Stimulated activated CD8-positive, alpha-beta memory T cell treated with anti-CD3 and anti-CD28 coated beads, Interleukin-7, amount 100 ng/mL, for 4 hours (primary cell): ENCODE results near the gene NFASC.
A peak's percentile ranks its signal among the peaks of the same experiment; 100 is the strongest.

Source experiments
- DNase-seq, 2 donors: peaks; one replicate each; pipeline ENCODE4 v3.0.0-alpha.2; 2020; ENCODE audit warnings: low read depth in 2 of 2

Gene NFASC

DNA sequence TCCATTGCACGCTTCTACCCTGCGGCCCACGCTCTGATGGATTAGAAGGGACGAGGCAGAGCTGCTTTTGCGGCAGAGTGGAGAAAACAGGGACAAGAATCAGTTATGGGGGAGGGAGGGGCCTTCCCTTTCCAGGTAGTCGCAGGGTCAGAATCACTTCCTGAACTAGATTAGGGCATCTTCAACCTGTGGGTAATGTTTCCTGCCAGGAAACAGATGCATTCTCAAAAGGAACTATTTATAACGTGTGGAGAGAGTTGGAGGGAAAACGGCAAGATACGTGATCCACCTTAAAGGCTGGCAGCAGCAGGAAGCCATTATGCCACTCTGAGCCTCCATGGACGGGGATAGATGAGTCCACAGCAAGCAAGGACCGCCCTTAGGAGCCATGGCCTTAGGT, 112.5 kb downstream of the NFASC start:
- DNase-seq = no peak

DNA sequence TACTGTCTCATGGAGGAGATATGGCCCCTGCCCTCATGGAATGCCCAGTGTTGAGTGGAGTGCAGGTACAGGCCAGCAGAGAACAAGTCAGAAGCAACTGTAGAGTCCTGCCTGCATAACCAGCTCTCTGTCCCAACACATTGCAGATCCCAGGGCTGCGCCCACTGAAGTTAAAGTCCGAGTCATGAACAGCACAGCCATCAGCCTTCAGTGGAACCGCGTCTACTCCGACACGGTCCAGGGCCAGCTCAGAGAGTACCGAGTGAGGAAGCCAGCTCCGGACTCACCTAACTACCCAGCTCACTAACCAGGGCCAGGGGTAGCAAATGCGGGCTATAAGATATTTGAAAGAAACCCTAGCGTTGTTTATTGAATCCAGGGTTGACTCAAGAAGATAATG, 113.2 kb downstream of the NFASC start:
- DNase-seq = no peak

DNA sequence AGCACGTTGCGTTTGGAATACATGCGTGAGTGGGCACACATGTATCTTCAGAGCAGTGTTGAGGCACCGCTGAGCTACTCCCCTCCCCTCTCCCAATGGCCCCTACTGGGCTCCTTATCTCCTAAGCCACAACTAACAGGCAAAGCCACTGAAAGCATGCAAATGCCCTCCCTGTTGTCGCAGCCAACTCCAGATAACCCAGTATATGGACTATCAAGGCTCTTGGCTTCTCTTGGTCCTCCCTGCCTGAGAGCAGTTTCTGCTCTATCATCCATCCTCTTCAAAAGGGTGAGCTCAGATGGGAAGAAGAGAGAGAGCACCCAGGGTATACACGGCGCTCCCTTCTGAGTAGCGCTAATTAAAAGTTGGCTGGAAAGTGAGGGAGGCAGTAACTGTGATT, 113.8 kb downstream of the NFASC start:
- DNase-seq = no peak

DNA sequence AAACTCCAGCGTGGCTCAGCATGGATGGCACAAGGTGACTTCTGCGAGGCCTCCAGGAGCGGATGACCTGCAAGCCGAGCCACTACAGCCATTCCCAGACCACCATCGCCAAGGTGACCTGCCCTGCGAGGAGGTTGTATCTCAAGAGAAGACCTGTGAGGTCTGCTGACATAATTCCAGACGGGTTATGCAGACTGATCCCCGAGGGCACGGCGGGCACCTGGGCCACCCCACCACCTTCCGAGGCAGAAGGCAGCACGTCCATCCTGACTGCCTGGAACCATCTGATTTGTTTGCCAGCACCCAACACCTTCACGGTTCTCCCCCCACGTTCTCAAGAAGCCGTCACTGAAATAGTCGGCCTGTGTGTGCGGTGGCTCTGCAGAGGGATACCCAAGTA, 115.5 kb downstream of the NFASC start:
- DNase-seq = no peak

DNA sequence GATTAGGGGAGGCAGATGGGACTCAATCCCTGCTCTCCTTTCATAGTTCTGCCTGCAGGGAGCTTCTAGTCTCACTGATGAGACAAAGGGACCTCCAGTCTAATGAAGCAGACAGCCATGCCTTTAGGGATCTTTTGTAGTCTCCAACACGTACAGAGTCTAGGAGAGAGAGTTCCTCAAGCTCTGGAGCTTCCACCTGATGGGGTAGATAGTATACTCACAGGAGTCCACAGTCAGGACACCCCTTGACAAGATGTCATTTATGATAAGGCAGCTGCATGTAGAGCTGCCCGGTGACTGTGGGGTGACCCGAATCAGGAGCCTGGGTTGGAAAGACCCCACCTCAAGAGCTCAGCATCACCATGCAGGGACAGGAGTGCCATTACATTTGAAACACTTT, 117.0 kb downstream of the NFASC start:
- no peak for DNase-seq

DNA sequence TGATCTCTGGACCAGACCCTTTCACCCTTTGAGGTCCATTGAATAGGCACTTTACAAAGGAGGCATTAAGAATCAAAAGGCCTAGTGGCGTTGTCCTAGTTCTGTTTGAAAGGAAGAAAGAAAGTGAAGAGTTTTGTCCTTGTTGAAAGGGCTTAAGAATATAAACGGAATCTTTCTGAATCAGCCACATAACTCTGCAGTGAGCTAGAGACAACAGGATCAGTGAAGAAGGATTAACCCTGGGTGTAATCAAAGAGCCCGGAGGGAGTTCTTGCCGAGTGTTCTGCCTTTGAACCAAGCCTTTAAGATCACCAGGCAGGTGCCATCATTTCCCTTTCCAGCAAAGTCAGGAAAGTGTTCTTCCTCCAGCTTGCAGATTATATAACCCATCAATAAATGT, 117.5 kb downstream of the NFASC start:
- DNase-seq = no peak

DNA sequence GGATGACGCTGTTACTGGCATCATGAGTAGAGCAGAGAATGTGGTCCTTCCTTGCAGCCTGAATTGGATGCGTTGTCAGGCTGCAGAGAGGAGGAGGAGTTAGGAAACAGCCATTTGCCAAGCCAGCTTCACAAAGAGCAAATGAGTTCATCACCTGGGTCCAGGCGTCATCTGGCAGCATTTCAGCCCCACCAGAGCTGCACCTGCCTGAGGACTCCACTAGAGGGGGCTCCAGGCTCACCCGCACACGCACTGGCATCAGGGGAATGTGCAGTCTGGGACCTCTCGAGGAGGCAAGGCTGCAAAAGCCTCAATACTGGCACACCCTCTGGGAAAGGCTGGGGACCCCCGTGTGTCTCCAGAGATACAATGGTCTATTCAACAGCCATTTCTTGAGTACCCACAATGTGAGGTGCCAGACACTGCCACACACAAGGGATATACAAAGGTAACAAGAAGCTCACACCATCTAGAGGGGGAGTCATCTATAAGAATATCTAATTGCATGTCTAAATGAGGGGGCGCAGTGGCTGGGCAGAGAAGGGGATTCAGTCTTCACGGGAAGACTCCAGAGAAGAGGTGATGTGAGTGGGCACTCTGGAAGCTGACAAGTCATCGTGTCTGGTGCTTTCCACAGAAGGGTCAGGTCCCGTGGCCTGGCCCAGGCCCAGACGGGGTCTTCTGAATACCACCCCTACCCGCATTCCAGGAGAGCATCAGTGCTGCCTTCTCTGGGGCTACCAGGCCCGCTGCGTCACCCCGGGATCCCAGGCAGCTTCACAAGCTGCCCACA, 118.8 kb downstream of the NFASC start:
- peak in 1 of 2 donors; percentile 7 for DNase-seq

DNA sequence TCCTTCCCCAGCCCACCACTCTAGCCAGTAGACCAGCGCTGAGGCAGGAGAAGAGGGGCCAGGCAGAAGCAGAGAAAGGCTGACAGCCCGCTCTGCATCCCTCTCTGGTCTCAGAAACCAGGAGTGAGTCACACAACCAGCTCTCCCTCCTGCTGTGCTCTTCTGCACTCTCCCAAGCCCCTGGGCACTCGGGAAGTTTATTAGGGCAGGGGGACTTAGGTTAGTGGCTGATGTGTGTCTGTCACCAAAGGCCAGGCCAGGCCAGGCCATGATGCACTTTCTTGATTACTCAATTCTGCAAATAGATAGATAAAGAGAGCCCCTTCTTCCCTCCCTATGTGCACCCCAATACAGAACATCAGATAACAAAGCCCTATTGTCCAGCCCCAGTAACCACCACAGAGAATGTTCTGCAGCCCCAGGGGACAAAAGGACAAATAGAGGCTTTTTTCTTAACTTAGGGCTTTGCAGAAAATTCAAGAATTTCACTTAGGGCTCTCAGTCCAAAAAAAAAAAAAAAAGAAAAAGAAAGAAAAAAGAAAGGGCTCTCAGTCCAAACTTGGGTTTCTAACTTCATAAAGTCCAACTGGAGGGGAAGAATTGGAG, 119.5 kb downstream of the NFASC start:
- DNase-seq = no peak

DNA sequence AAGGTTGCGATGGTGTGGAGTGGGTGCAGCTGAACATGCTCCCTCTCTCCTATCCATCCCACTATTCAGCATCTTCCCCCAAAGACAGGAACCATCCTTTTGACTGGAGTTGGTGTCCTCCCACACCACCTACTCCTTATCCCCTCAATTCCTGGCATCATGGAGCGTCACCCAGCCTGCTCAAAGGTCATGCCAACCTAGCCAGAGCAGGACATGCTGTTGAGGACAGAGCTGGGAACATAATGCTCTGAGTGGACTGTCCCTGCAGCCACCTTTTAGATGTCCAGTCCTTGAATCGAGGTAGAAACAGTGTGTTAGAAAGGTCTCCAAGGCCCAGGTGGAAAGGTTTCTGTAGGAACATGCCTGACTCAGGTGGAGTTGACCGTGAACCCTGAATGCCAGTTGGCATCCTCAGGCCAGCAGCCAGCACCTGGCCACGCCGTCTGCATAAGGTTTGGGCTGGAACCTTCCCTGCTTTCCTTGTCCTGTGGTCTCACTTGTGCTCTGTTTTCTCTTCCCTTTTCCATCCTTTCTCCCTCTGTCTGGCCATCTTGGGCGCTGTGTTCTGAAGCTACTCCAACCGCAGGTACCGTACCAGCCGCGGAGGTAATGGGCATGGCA, 120.2 kb downstream of the NFASC start:
- no peak for DNase-seq

DNA sequence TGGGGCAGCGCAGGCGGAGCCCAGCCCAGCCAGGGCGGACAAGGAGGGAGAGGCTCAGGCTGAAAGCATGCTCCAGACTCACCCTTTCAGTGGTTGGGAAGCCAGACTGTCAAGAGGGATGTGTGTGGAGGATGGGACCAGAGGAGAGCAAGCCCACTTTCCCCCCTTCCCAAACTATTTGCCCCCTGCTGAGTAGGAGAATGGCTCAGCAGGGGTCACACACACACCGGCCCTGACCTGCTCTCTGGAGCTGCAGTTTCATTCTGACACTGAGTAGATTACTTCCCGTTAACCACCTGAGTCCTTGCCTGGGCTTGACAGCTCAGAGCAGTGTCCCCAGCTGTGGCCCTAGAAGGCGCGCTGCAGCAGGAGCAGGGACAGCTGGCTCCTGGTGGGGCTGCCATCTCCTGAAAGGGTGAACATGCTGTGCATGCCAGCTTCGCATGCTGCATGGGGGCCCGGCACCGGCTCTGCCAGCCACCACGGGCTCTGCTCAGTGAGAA, 120.7 kb downstream of the NFASC start:
- no peak for DNase-seq

DNA sequence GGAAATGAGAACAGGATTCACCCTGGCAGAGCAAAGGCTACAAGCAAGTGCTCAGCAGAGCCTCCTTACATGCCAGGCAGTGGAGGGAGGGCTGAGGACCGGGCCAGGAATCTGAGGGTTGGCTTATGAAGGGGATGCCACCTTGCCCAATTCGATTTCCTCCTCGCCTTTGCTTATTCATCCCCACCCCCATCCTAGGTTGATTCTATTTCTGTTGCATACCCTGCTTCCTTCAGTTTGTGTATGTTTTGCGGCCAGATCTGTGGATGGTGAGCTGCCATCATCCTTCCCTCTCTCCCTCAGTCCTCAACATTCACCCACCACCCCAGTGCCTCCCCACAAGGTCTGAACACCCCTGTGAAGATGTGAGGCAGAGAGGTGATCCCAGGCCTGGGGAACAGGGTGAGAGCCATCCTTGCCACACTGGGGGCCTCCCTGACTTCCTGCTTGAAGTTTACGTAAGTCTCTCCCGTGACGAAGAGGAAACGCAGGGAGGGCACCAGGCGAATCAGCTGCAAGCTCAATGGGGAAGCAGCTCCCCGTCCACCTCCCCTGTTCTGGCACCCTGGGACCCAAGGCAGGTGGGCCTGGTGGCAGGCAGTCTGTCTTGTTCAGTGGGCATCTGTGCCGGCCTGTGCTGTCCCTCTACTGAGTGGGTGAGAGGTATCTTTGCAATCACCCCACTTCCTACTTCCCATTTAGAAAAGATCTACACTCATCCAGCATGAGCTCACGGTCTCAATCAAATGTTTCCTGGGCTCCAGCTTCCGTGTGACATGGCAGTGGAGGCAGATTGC, 121.7 kb downstream of the NFASC start:
- no peak for DNase-seq

DNA sequence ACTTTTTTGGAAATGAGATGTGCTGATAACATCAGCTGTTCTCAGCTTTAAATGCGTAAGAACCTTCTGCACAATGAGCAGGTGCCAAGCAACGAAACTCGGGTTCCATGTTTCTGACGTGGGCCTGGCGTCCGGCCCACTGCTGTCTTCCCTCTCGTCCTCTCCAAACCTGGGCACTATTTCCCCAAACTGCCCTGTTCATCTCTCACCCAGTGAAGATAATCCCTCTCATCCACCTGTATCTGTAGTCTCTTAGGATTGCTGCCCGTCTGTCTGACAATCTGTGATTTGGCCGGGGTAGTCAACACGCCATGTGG, 122.3 kb downstream of the NFASC start:
- DNase-seq = no peak

DNA sequence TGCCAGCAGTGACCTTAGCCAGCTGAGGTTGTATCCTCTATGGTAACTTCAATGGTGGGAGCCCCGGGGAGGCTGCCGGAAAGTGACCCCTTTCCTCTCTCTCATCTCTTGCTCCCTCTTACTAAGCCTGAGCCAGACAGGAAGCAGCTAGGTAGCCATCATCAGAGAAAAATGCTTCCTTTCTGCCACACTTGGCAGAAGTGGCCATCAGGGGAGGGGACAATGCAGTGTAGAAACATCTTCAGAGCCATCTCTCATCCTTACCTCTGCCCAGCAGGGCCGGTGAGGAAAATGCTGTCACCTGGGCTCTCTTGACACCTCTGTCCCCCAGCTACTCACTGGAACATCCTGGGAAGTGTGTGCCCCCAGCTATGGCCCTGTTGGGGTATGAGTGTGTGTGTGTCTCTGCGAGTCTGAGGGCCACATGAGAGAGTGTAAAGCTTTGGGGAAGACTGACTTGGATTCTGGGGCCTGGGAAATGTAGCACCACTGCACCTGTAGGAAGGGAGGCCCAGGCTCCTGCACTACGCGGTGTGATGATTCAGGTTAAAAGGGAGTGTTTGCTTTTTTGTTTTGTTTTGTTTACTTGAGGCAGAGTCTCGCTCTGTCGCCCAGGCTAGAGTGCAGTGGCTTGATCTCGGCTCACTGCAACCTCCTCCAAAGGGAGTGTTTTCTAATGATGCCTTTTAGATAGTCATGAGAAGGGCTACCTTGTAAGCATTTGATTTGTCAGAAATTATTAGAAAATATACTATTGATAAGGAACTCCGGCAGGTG, 123.6 kb downstream of the NFASC start:
- DNase-seq = no peak

DNA sequence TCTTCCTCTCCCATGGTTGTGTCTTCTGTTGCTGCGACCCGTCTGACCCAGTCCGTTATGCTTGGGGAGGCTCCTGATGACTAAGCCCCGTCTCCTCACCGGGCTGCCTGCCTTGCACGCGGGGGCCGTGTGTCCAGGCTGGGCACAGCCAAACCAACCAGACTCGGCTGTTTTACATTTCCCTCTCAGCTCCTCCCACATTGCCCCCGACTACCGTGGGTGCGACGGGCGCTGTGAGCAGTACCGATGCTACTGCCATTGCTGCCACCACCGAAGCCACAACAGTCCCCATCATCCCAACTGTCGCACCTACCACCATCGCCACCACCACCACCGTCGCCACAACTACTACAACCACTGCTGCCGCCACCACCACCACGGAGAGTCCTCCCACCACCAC, 126.3 kb downstream of the NFASC start:
- DNase-seq = no peak

DNA sequence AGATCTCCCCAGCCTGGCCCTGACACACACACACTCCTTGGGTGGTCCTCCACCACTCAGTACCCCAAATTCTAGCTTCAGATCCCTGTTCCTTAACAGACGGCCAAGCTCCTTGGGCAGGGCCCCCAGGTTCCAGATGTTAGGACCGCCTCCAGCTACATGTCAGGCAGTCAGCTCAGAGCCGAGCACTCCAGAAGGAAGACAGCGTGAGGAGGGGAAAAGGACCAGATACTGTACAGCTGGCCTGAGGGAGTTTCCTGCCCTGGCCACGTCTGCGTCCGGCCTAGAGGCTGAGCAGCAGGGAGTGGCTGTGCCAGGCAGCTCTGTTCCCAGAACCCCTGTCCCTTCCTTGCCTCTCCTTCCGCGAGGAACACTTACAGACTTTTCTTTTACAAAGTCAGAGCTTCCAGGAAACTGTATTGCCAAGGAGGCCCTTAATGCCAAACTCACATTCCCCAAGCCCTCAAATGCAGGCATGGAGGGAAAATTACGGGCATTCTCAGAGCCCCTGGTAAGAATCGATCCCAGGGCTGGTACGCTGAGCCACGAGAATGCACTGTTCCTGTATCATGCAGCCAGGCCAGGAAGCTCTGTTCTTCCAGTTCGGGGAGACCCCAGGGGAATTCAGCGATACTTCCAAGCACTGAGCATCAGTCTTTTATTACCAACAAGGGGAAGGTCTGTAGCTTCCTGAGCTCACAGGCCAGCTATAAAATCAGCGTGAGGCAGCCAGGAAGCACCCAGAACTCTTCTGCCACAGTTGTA, 127.1 kb downstream of the NFASC start:
- no peak for DNase-seq

DNA sequence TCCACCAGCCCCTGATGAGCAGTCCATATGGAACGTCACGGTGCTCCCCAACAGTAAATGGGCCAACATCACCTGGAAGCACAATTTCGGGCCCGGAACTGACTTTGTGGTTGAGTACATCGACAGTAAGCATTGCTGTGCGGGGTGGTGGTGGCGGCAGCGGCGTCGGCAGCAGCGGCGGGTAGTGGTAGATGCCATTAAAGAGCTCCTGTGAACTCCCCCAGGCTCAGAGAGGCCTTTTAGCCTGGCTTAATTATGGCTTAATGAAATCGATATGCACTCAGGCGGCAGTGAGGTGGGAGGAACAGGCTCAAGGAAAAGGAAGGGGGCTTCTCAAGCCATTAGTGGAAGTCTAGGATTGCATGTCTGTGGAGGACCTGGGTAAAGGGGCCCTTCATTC, 130.5 kb downstream of the NFASC start:
- no peak for DNase-seq

DNA sequence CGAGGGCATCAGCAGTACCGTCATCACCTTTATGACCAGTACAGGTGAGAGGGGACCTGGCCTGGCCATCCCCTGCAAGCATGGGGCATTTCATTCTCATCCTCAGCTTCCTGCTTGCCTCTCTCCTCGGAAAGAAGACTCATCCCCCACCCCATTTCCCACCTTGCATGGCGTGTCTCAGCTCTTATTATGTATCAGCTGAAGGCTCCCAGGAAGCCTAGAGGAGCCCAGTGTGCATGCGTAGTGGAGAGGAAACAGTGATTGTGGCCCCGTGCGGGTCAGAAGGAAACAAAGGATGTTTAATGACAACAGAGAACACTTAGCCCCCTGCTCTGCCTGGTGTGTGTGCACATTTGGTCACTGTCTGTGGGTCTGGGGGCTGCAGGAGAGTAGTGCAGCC, 132.0 kb downstream of the NFASC start:
- no peak for DNase-seq

DNA sequence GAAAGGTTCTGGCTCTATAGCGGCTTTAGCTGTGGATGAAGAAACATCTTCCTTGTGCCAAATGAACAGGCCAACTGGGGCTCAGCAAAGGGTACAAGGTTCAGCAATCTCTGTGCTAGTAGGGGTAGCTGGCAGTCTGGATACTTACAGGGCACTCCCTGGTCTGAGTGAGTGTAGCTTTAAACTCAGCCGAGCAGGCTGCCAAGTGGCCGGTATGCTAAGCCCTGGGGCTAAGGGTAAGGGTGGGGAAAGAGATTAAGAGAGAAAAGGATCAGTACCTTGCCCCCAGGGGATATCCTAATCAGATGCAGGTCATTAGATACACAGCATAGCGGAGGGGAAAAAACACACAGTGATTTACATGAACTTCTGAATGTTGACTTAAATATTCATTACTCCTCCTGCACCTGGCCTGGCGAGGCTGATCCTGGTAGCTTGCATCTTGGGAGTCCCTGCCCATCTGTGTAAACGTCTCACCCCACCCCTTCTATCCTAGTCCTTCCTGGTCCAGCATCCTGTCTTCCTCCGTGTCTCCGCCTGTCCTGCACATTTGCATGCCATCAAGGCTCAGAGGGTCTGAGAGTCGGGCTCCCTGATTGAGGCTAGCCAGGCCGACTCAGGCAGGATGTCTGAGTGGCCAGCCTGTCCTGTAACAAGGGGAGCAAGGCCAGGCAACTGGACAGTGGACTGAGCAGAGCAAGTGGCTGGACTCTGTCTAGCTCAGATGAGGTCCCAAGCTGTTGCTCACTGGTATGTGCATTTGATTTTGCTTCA, 132.9 kb downstream of the NFASC start:
- DNase-seq = no peak

DNA sequence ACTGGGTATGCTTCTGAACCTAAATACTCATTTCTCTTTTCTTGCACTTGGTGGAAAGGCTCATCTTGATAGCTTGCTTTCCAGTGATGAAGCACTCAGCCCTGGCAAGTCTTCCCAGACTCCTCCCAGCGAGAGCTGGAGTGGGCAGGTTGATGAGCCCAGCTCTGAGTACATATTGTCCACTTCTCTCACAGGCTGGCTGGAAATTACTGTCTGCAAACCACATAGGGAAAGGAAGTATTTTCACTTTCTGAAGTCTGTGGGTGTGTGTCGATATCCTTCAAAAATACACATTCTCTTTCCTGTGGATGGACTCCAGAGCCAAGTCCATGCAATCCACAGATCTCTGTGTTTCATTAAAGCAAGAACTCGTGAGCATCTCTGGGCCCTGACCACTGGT, 133.7 kb downstream of the NFASC start:
- no peak for DNase-seq

DNA sequence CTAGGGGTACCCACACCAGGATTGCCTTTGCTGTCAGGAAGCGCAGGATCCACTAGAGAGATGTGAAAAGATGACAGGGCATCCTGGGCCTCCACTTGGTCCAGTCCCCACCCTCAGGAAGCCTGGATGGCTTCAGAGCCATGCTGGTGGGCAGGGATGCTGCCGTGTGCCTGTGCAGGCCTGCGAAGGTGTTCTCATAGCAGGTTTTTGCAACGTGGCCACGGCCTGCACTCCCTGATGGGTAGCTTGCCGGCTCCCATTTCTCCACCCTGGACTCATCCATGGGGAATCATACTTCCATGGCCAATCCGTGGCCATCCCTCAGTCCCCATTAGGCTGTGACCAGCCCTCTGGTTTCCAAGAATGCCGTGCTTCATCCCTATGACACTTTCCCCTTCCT, 138.2 kb downstream of the NFASC start:
- DNase-seq = no peak
